ENCODE results near the gene PLXNC1. TPM values are rescaled to one million over a fixed set of nuclear protein-coding genes. Genes with fewer than 3 reads are reported as not detected.

Gene PLXNC1
- total and polyA plus RNA-seq, 2 donors (not counting 1 experiment from before 2014, with no cell fraction given), result 15.1 to 86.9 TPM

DNA sequence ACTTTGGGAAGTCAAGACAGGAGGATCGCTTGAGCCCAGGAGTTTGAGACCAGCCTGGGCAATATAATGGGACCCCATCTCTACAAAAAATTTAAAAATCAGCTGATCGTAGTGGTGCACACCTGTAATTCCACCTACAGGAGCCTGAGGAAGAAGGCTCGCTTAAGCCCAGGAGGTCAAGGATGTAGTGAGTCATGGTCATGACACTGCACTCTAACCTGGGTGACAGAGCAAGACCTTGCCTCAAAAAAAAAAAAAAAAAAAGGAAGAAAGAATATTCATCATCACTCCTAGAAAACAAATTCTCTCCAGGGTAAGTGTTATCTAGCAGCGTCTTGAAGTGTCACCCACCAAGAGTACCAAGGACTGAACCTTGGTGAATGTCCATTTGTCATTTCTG lies 34.2 kb upstream of the PLXNC1 start:
- Histone ChIP-seq H3K4me3 (replicated peaks in 1 of 4; ENCODE audit: control extremely low read depth in 1 of 4, insufficient read depth in 1 of 4, low read depth in 3 of 4, low read length in 4 of 4) (no peak overlapping the region), H3K27ac (ENCODE audit: insufficient read depth, low read length) (no peak overlapping the region), H3K79me2 (ENCODE audit: control insufficient read depth, insufficient read depth, low read length) (no peaks in the 10 kb centered on the region), H3K9ac (ENCODE audit: insufficient read depth, low read length) (no peak overlapping the region), H3K27me3 (ENCODE audit: control insufficient read depth, insufficient read depth, low read length) (no peaks in the 10 kb centered on the region), H3K9me3 (ENCODE audit: control insufficient read depth, insufficient read depth, low read depth, low read length) (no peaks in the 10 kb centered on the region), H2AFZ (ENCODE audit: low read length) (no peak overlapping the region), H3K36me3 (ENCODE audit: control insufficient read depth, insufficient read depth, low read length) (no peaks in the 10 kb centered on the region), H3K4me1 (ENCODE audit: control insufficient read depth, extremely low read depth, insufficient read depth, low read length) (peaks cover under 1% of the 10 kb centered on the region), H3K4me2 (ENCODE audit: extremely low read depth, insufficient read depth, low read length) (no peak overlapping the region), H4K20me1 (ENCODE audit: control insufficient read depth, extremely low read depth, insufficient read depth, low read length) (no peaks in the 10 kb centered on the region)
- TF ChIP-seq EZH2 (IDR thresholded peaks at IDR 0.05; ENCODE audit: low read length, missing control alignments), result no peak
- TF ChIP-seq, protein P1, sequence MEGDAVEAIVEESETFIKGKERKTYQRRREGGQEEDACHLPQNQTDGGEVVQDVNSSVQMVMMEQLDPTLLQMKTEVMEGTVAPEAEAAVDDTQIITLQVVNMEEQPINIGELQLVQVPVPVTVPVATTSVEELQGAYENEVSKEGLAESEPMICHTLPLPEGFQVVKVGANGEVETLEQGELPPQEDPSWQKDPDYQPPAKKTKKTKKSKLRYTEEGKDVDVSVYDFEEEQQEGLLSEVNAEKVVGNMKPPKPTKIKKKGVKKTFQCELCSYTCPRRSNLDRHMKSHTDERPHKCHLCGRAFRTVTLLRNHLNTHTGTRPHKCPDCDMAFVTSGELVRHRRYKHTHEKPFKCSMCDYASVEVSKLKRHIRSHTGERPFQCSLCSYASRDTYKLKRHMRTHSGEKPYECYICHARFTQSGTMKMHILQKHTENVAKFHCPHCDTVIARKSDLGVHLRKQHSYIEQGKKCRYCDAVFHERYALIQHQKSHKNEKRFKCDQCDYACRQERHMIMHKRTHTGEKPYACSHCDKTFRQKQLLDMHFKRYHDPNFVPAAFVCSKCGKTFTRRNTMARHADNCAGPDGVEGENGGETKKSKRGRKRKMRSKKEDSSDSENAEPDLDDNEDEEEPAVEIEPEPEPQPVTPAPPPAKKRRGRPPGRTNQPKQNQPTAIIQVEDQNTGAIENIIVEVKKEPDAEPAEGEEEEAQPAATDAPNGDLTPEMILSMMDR (conservative IDR thresholded peaks at IDR 0.05 in 1 of 2, IDR thresholded peaks at IDR 0.05 in 1 of 2; ENCODE audit: low read depth in 1 of 2, low read length in 2 of 2), result no peak
- DNase-seq (ENCODE audit: low read depth in 2 of 2), result no peak

DNA sequence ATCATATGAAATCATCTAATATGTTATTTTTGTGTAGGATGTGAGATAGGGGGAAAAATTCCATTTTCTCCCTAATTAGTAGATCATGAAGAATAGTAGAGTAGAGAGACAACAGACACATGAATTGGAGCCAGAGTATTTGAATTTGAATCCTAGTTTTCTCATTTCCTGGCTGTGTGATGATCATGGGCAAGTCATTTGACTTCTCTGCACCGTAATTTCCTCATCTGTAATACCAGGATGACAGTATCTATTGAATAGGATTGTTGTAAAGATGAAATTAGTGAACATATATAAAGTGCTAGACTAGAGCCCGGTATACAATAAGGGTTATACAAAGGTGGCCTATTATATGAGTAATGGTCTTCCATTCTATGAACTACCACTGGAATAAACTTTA lies 32.2 kb upstream of the PLXNC1 start:
- Histone ChIP-seq H3K4me1 (ENCODE audit: control insufficient read depth, extremely low read depth, insufficient read depth, low read length) (no peaks in the 10 kb centered on the region), H3K9me3 (ENCODE audit: control insufficient read depth, insufficient read depth, low read depth, low read length) (no peaks in the 10 kb centered on the region), H4K20me1 (ENCODE audit: control insufficient read depth, extremely low read depth, insufficient read depth, low read length) (no peaks in the 10 kb centered on the region), H2AFZ (ENCODE audit: low read length) (no peak overlapping the region), H3K27me3 (ENCODE audit: control insufficient read depth, insufficient read depth, low read length) (no peaks in the 10 kb centered on the region), H3K36me3 (ENCODE audit: control insufficient read depth, insufficient read depth, low read length) (no peaks in the 10 kb centered on the region), H3K79me2 (ENCODE audit: control insufficient read depth, insufficient read depth, low read length) (no peaks in the 10 kb centered on the region), H3K4me3 (replicated peaks in 1 of 4; ENCODE audit: control extremely low read depth in 1 of 4, insufficient read depth in 1 of 4, low read depth in 3 of 4, low read length in 4 of 4) (no peak overlapping the region), H3K4me2 (ENCODE audit: extremely low read depth, insufficient read depth, low read length) (no peak overlapping the region), H3K9ac (ENCODE audit: insufficient read depth, low read length) (no peak overlapping the region), H3K27ac (ENCODE audit: insufficient read depth, low read length) (no peak overlapping the region)
- no peak for DNase-seq (ENCODE audit: low read depth in 2 of 2)
- TF ChIP-seq, protein P1 (conservative IDR thresholded peaks at IDR 0.05 in 1 of 2, IDR thresholded peaks at IDR 0.05 in 1 of 2; ENCODE audit: low read depth in 1 of 2, low read length in 2 of 2), result no peak
- no peak for TF ChIP-seq EZH2 (IDR thresholded peaks at IDR 0.05; ENCODE audit: low read length, missing control alignments)

- H3K4me3 ChIP-seq (replicated peaks in 1 of 4; ENCODE audit: control extremely low read depth in 1 of 4, insufficient read depth in 1 of 4, low read depth in 3 of 4, low read length in 4 of 4), result no peak overlapping the region
- H4K20me1 ChIP-seq (ENCODE audit: control insufficient read depth, extremely low read depth, insufficient read depth, low read length), result no peaks in the 10 kb centered on the region
- H3K79me2 ChIP-seq (ENCODE audit: control insufficient read depth, insufficient read depth, low read length), result no peaks in the 10 kb centered on the region
- H3K27me3 ChIP-seq (ENCODE audit: control insufficient read depth, insufficient read depth, low read length), result peaks cover 9% of the 10 kb centered on the region
- TF ChIP-seq, protein P1 (conservative IDR thresholded peaks at IDR 0.05 in 1 of 2, IDR thresholded peaks at IDR 0.05 in 1 of 2; ENCODE audit: low read depth in 1 of 2, low read length in 2 of 2), result no peak
- TF ChIP-seq EZH2 (IDR thresholded peaks at IDR 0.05; ENCODE audit: low read length, missing control alignments), result no peak
- H2AFZ ChIP-seq (ENCODE audit: low read length), result no peak overlapping the region
- H3K4me2 ChIP-seq (ENCODE audit: extremely low read depth, insufficient read depth, low read length), result no peak overlapping the region
- no peaks in the 10 kb centered on the region for H3K36me3 ChIP-seq (ENCODE audit: control insufficient read depth, insufficient read depth, low read length)
- H3K27ac ChIP-seq (ENCODE audit: insufficient read depth, low read length), result no peak overlapping the region
- H3K9me3 ChIP-seq (ENCODE audit: control insufficient read depth, insufficient read depth, low read depth, low read length), result no peaks in the 10 kb centered on the region
- H3K4me1 ChIP-seq (ENCODE audit: control insufficient read depth, extremely low read depth, insufficient read depth, low read length), result no peaks in the 10 kb centered on the region
- no peak overlapping the region for H3K9ac ChIP-seq (ENCODE audit: insufficient read depth, low read length)
- no peak for DNase-seq (ENCODE audit: low read depth in 2 of 2)
Observed at GRCh38 chr12:94121886-94122285, 26.5 kb upstream of the PLXNC1 start.

Data from fibroblast of lung (primary cell).